GM12878 (cell line): ENCODE results near the gene PPFIA4.

Experiments
- CBX5 ChIP-seq: sonication (generic); IDR thresholded peaks from 2 replicates; pipeline ENCODE4 v1.6.1; 2016; ENCODE audit warnings: low read depth, moderate library complexity, mild to moderate bottlenecking, inconsistent platforms
- ESRRA ChIP-seq: IDR thresholded peaks from 2 replicates; pipeline ENCODE4 v1.6.1; 2012; ENCODE audit warnings: mild to moderate bottlenecking, low read length, improper control_type of control experiment
- EZH2 ChIP-seq: IDR thresholded peaks from 2 replicates; pipeline ENCODE4 v1.6.1; 2012; ENCODE audit warnings: low read depth, mild to moderate bottlenecking, control low read depth, inconsistent platforms, low read length, borderline replicate concordance; ENCODE audit not compliant: control insufficient read depth
- HDAC6 ChIP-seq: fragments of 200-600 bp; sonication (generic); IDR thresholded peaks from one replicate; pipeline ENCODE4 v1.8.0; 2017; ENCODE audit warnings: antibody characterized with exemption; ENCODE audit not compliant: unreplicated experiment
- NFYB ChIP-seq: IDR thresholded peaks from 2 replicates; pipeline ENCODE4 v1.6.1; 2011; ENCODE audit warnings: low read depth, mild to moderate bottlenecking, low read length, improper control_type of control experiment, moderate library complexity; ENCODE audit not compliant: insufficient read depth
- POLR2A ChIP-seq: IDR thresholded peaks from 2 replicates; pipeline ENCODE4 v1.6.1; 2011; ENCODE audit warnings: low read depth, mild to moderate bottlenecking, low read length
- POLR2AphosphoS5 ChIP-seq: IDR thresholded peaks from 2 replicates; pipeline ENCODE4 v1.6.1; 2011; ENCODE audit warnings: mild to moderate bottlenecking, low read length, inconsistent platforms
- TF ChIP-seq, protein P1 (sequence below), 3 experiments: IDR thresholded peaks in 2 of 3; conservative IDR thresholded peaks in 1 of 3; 2 replicates each; pipeline ENCODE4 v1.5.1; 2011; ENCODE audit warnings: low read depth in 3 of 3, low read length in 3 of 3, mild to moderate bottlenecking in 3 of 3, control low read depth in 2 of 3, moderate library complexity in 2 of 3, inconsistent platforms in 1 of 3, mixed read lengths in 1 of 3; ENCODE audit not compliant: control insufficient read depth in 2 of 3, insufficient read depth in 1 of 3; ENCODE audit errors: extremely low read depth in 1 of 3
- TF ChIP-seq, protein P2 (sequence below): fragments of 450-650 bp; IDR thresholded peaks from 2 replicates; pipeline ENCODE4 v1.6.1; 2017; ENCODE audit warnings: mild to moderate bottlenecking, low read depth, inconsistent platforms; ENCODE audit not compliant: poor library complexity, severe bottlenecking
- TF ChIP-seq, protein P3 (sequence below): fragments of 450-650 bp; formaldehyde crosslinking; IDR thresholded peaks from 2 replicates; pipeline ENCODE4 v1.4.0; 2020; ENCODE audit warnings: mild to moderate bottlenecking, moderate library complexity
- TF ChIP-seq, protein P4 (sequence below): IDR thresholded peaks from 2 replicates; pipeline ENCODE4 v1.6.1; 2011; ENCODE audit warnings: mild to moderate bottlenecking, low read depth, low read length, moderate library complexity; ENCODE audit not compliant: insufficient replicate concordance
- TF ChIP-seq, protein P5 (sequence below): IDR thresholded peaks from 2 replicates; pipeline ENCODE4 v1.6.1; 2011; ENCODE audit warnings: low read depth, low read length, improper control_type of control experiment, borderline replicate concordance

DNA sequence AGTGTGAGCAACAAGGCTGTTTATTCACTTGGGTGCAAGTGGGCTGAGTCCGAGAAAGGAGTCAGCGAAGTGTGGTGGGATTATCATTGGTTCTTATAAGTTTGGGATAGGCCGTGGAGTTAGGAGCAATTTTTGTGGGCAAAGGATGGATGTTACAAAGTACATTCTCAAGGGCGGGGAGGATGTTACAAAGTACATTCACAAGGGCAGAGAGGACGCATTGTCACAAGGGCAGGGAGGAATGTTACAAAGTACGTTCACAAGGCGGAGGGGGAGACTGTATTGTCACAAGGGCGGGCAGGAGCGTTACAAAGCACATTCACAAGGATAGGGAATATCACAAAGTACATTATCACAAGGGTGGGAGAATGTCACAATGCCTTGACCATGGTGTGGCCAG is 24.3 kb upstream of the PPFIA4 start:
- TF ChIP-seq ESRRA, result no peak
- TF ChIP-seq, protein P1, sequence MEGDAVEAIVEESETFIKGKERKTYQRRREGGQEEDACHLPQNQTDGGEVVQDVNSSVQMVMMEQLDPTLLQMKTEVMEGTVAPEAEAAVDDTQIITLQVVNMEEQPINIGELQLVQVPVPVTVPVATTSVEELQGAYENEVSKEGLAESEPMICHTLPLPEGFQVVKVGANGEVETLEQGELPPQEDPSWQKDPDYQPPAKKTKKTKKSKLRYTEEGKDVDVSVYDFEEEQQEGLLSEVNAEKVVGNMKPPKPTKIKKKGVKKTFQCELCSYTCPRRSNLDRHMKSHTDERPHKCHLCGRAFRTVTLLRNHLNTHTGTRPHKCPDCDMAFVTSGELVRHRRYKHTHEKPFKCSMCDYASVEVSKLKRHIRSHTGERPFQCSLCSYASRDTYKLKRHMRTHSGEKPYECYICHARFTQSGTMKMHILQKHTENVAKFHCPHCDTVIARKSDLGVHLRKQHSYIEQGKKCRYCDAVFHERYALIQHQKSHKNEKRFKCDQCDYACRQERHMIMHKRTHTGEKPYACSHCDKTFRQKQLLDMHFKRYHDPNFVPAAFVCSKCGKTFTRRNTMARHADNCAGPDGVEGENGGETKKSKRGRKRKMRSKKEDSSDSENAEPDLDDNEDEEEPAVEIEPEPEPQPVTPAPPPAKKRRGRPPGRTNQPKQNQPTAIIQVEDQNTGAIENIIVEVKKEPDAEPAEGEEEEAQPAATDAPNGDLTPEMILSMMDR (IDR thresholded peaks at IDR 0.05 in 2 of 3, conservative IDR thresholded peaks at IDR 0.05 in 1 of 3; ENCODE audit: control insufficient read depth in 2 of 3, extremely low read depth in 1 of 3, insufficient read depth in 1 of 3, low read depth in 3 of 3, low read length in 3 of 3), result no peak
- no peak for TF ChIP-seq POLR2A
- no peak for TF ChIP-seq EZH2
- no peak for TF ChIP-seq HDAC6
- no peak for TF ChIP-seq CBX5
- TF ChIP-seq, protein P2, sequence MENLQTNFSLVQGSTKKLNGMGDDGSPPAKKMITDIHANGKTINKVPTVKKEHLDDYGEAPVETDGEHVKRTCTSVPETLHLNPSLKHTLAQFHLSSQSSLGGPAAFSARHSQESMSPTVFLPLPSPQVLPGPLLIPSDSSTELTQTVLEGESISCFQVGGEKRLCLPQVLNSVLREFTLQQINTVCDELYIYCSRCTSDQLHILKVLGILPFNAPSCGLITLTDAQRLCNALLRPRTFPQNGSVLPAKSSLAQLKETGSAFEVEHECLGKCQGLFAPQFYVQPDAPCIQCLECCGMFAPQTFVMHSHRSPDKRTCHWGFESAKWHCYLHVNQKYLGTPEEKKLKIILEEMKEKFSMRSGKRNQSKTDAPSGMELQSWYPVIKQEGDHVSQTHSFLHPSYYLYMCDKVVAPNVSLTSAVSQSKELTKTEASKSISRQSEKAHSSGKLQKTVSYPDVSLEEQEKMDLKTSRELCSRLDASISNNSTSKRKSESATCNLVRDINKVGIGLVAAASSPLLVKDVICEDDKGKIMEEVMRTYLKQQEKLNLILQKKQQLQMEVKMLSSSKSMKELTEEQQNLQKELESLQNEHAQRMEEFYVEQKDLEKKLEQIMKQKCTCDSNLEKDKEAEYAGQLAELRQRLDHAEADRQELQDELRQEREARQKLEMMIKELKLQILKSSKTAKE, result no peak
- TF ChIP-seq, protein P3, sequence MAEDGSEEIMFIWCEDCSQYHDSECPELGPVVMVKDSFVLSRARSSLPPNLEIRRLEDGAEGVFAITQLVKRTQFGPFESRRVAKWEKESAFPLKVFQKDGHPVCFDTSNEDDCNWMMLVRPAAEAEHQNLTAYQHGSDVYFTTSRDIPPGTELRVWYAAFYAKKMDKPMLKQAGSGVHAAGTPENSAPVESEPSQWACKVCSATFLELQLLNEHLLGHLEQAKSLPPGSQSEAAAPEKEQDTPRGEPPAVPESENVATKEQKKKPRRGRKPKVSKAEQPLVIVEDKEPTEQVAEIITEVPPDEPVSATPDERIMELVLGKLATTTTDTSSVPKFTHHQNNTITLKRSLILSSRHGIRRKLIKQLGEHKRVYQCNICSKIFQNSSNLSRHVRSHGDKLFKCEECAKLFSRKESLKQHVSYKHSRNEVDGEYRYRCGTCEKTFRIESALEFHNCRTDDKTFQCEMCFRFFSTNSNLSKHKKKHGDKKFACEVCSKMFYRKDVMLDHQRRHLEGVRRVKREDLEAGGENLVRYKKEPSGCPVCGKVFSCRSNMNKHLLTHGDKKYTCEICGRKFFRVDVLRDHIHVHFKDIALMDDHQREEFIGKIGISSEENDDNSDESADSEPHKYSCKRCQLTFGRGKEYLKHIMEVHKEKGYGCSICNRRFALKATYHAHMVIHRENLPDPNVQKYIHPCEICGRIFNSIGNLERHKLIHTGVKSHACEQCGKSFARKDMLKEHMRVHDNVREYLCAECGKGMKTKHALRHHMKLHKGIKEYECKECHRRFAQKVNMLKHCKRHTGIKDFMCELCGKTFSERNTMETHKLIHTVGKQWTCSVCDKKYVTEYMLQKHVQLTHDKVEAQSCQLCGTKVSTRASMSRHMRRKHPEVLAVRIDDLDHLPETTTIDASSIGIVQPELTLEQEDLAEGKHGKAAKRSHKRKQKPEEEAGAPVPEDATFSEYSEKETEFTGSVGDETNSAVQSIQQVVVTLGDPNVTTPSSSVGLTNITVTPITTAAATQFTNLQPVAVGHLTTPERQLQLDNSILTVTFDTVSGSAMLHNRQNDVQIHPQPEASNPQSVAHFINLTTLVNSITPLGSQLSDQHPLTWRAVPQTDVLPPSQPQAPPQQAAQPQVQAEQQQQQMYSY, result no peak
- TF ChIP-seq POLR2AphosphoS5, result no peak
- TF ChIP-seq, protein P4, sequence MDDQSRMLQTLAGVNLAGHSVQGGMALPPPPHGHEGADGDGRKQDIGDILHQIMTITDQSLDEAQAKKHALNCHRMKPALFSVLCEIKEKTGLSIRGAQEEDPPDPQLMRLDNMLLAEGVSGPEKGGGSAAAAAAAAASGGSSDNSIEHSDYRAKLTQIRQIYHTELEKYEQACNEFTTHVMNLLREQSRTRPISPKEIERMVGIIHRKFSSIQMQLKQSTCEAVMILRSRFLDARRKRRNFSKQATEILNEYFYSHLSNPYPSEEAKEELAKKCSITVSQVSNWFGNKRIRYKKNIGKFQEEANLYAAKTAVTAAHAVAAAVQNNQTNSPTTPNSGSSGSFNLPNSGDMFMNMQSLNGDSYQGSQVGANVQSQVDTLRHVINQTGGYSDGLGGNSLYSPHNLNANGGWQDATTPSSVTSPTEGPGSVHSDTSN, result no peak
- no peak for TF ChIP-seq NFYB
- TF ChIP-seq, protein P5, sequence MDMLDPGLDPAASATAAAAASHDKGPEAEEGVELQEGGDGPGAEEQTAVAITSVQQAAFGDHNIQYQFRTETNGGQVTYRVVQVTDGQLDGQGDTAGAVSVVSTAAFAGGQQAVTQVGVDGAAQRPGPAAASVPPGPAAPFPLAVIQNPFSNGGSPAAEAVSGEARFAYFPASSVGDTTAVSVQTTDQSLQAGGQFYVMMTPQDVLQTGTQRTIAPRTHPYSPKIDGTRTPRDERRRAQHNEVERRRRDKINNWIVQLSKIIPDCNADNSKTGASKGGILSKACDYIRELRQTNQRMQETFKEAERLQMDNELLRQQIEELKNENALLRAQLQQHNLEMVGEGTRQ, result no peak
